HG03342 (cell line): ENCODE results near the gene AGER.

ENCODE experiments used
- ATAC-seq: cut with Tn5 transposase; IDR thresholded peaks from one replicate; pipeline ENCODE4 v1.9.1; 2021; ENCODE audit warnings: mild to moderate bottlenecking, moderate library complexity; ENCODE audit not compliant: unreplicated experiment

AGER gene

GRCh38 chr6:32173051-32173727 is 10.9 kb downstream of the AGER start:
- no peak for ATAC-seq

- no peak for ATAC-seq
Measured at GRCh38 chr6:32171234-32171633, 12.8 kb downstream of the AGER start.

GRCh38 chr6:32170294-32170693 is 13.8 kb downstream of the AGER start:
- no peak for ATAC-seq

- ATAC-seq, result no peak
Measured at GRCh38 chr6:32168807-32169591, 15.1 kb downstream of the AGER start.

DNA sequence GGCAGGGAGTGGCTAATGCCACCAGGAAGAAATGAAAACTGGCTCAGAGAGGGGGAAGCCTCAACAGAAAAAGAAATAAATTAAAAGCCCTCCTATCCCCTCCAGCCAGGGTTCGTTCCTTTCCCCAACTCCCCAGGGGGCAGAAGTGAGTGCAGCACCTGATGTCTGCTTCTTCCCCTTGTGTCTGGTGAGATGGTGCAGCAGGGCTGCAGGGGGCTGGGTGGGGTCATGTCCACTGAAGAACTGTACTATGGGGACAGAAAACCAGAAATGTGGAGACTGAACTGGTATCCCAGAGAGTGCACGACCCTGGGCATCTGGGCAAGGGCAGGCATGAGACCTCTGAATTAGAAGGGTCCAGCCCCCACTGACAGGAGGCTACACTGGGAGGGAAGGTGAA is 15.7 kb downstream of the AGER start:
- ATAC-seq, result no peak

- no peak for ATAC-seq
Measured at GRCh38 chr6:32167761-32168262, 16.2 kb downstream of the AGER start.

GRCh38 chr6:32167154-32167760 is 16.8 kb downstream of the AGER start:
- ATAC-seq, result no peak

DNA sequence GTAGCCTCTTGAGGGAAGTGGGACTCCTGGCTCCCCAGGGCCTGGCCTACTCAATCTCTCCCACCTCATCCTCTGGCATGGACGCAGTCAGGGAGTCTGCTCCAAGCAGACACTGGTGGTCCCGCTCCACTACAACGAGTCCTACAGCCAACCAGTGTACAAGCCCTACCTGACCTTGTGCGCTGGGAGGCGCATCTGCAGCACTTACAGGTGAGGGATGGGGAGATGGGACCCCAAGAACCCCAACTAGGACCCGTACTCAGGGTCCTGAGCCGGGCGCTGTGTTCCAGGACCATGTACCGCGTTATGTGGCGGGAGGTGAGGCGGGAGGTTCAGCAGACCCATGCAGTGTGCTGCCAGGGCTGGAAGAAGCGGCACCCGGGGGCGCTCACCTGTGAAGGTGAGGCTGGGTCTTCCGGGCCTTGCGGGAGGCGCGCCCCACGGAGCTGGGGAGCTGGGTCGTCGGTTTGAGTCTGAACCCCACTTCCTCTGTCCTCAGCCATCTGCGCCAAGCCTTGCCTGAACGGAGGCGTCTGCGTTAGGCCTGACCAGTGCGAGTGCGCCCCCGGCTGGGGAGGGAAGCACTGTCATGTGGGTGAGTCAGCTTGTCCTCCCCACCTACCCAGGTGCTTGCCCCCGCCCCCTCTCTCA is 17.5 kb downstream of the AGER start:
- no peak for ATAC-seq

- no peak for ATAC-seq
Measured at GRCh38 chr6:32164295-32164694, 19.8 kb downstream of the AGER start, which contains the start of gene EGFL8. EGFL8 (plus strand) TSS chr6:32164595; CDS start chr6:32166166, 1,571 bp downstream.

- ATAC-seq, result no peak
Measured at GRCh38 chr6:32163559-32164258, 20.3 kb downstream of the AGER start.

DNA sequence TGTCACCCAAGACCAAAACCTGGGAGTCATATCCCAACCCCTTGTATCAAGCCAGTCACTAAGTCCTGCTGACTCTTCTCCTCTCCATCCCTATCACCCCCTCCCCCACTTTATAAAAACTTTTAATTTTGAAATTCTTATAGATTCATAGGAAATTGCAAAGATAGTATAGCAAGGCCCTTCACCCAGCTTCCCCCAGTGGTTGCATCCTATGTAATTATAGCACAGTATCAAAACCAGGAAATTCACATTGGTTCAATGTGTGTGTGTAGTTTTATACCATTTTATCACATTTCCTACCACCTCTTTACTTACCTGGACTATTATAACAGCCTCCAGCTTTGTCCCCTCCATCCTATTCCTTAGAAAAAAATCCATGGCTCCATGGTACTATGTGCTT is 26.0 kb downstream of the AGER start:
- no peak for ATAC-seq

GRCh38 chr6:32156891-32157290 is 27.2 kb downstream of the AGER start:
- no peak for ATAC-seq

- no peak for ATAC-seq
Measured at GRCh38 chr6:32154514-32155161, 29.4 kb downstream of the AGER start.

GRCh38 chr6:32153564-32154513 is 30.2 kb downstream of the AGER start, which contains the start of gene PPT2:
PPT2 (plus strand) TSS chr6:32154141; CDS start chr6:32154595, 454 bp downstream.
- ATAC-seq, result no peak

- no peak for ATAC-seq
Measured at GRCh38 chr6:32152769-32153563, 31.1 kb downstream of the AGER start.

- no peak for ATAC-seq
Measured at GRCh38 chr6:32151863-32152768, 31.9 kb downstream of the AGER start, which contains the start of gene PRRT1. PRRT1 (minus strand) TSS chr6:32151939; CDS start chr6:32151827, 112 bp downstream.
